K562 (cell line): ENCODE measurements around the gene ATXN1. TPM values are rescaled to one million over a fixed set of nuclear protein-coding genes. Genes with fewer than 3 reads are reported as not detected.

Source experiments
- ATAC-seq: fragments of 200-7000 bp; cut with Tn5 transposase; 3 replicates; pipeline ENCODE4 v1.9.1; 2020; ENCODE audit warnings: moderate library complexity
- BruUV-seq: library from RNA; stranded (reverse); fragments of 400-500 nt; replicated peaks from 2 replicates; lab custom pipeline; 2021; lab: Mats Ljungman, UMichigan
- CTCF ChIA-PET: fragments of 300-600 bp; formaldehyde crosslinking; extraction: SDS; loops from one replicate; lab custom pipeline; 2021; ENCODE audit warnings: low intra/inter-chr PET ratio; lab: Yijun Ruan, JAX
- POLR2A ChIA-PET: fragments of 300-600, 350-650 bp; sonication (Branson Sonifier 250); formaldehyde crosslinking; extraction: SDS; loops from one replicate; lab custom pipeline; 2021; ENCODE audit warnings: antibody characterized with exemption, inconsistent platforms; lab: Yijun Ruan, JAX
- DNase-seq, 4 experiments: peaks; one replicate each; pipeline versions ENCODE4 v3.0.0 to v3.0.0-alpha.2; 2011 to 2018; ENCODE audit warnings: low spot score in 3 of 4, mixed read lengths in 3 of 4; ENCODE audit errors: extremely low read depth in 1 of 4
- FAIRE-seq: peaks from 2 replicates; lab custom pipeline; 2011; peaks lifted over from hg19 to GRCh38; lab: Jason Lieb, UNC
- H2AFZ ChIP-seq: 2 replicates; pipeline ENCODE4 v1.6.0; 2011; ENCODE audit warnings: low read depth, low read length, control low read depth, inconsistent platforms
- H3K27ac ChIP-seq: fragments of 200-600 bp; 3 replicates; pipeline ENCODE4 v1.8.0; 2011; ENCODE audit warnings: low read depth, mild to moderate bottlenecking, control low read depth, inconsistent platforms, low read length, moderate library complexity, mixed read lengths; ENCODE audit errors: extremely low read depth
- H3K27me3 ChIP-seq, 2 experiments: fragments of 300-600 bp in 1 of 2; 2 replicates in 1 of 2; 3 replicates in 1 of 2; pipeline versions ENCODE4 v1.6.0 to v1.8.0; 2011; ENCODE audit warnings: inconsistent platforms in 2 of 2, low read length in 2 of 2, mild to moderate bottlenecking in 1 of 2, mixed read lengths in 1 of 2, moderate library complexity in 1 of 2; ENCODE audit not compliant: control insufficient read depth in 2 of 2, insufficient read depth in 2 of 2
- H3K36me3 ChIP-seq: fragments of 300-600 bp; 3 replicates; pipeline ENCODE4 v1.8.0; 2011; ENCODE audit warnings: mild to moderate bottlenecking, low read length, inconsistent platforms; ENCODE audit not compliant: control insufficient read depth, insufficient read depth
- H3K4me1 ChIP-seq, 2 experiments: fragments of 200-600 bp in 1 of 2; replicated peaks in 1 of 2; 2 replicates in 1 of 2; 3 replicates in 1 of 2; pipeline versions ENCODE4 v1.5.1 to v1.8.0; 2011; ENCODE audit warnings: inconsistent platforms in 2 of 2, low read length in 2 of 2, mild to moderate bottlenecking in 1 of 2, mixed read lengths in 1 of 2, moderate library complexity in 1 of 2; ENCODE audit not compliant: control insufficient read depth in 2 of 2, insufficient read depth in 2 of 2
- H3K4me2 ChIP-seq: 2 replicates; pipeline ENCODE4 v1.6.1; 2011; ENCODE audit warnings: low read length, control low read depth, inconsistent platforms, mixed read lengths; ENCODE audit not compliant: insufficient read depth
- H3K4me3 ChIP-seq: fragments of 200-600 bp; sonication (generic), shearing (Covaris generic); 2 replicates; pipeline ENCODE4 v1.5.1; 2016; ENCODE audit warnings: control low read depth, inconsistent platforms
- H3K79me2 ChIP-seq: fragments of 200-600 bp; 3 replicates; pipeline ENCODE4 v1.8.0; 2011; ENCODE audit warnings: low read length, inconsistent platforms; ENCODE audit not compliant: control insufficient read depth, insufficient read depth
- H3K9ac ChIP-seq, 2 experiments: 2 replicates each; pipeline versions ENCODE4 v1.6.0 to v1.6.1; 2011; ENCODE audit warnings: low read depth in 2 of 2, low read length in 2 of 2, control low read depth in 1 of 2, inconsistent platforms in 1 of 2, mild to moderate bottlenecking in 1 of 2, mixed read lengths in 1 of 2; ENCODE audit not compliant: insufficient read depth in 1 of 2
- H3K9me1 ChIP-seq: one replicate; pipeline ENCODE4 v1.6.0; 2011; ENCODE audit warnings: inconsistent platforms, mild to moderate bottlenecking, low read length, moderate library complexity; ENCODE audit not compliant: control insufficient read depth, insufficient read depth
- H3K9me3 ChIP-seq: replicated peaks from 2 replicates; pipeline ENCODE4 v1.5.1; 2011; ENCODE audit warnings: low read depth, low read length, inconsistent platforms; ENCODE audit not compliant: control insufficient read depth, insufficient read depth
- H4K20me1 ChIP-seq: replicated peaks from 2 replicates; pipeline ENCODE4 v1.6.1; 2011; ENCODE audit warnings: low read length, inconsistent platforms, mixed read lengths; ENCODE audit not compliant: control insufficient read depth, insufficient read depth
- PHTF2 ChIP-seq: fragments of 250-450 bp; sonication (Bioruptor Pico); IDR thresholded peaks from 2 replicates; pipeline ENCODE4 v1.5.0; 2021; ENCODE audit warnings: mild to moderate bottlenecking
- TRIM25 ChIP-seq: fragments of 450-650 bp; IDR thresholded peaks from 2 replicates; pipeline ENCODE4 v1.7.0; 2016; ENCODE audit warnings: borderline replicate concordance
- ZMIZ1 ChIP-seq, 2 experiments: fragments of 150-350 bp in 1 of 2; IDR thresholded peaks; 2 replicates each; pipeline ENCODE4 v1.6.1; 2012 to 2016; ENCODE audit warnings: low read depth in 2 of 2, low read length in 2 of 2, mild to moderate bottlenecking in 1 of 2, moderate library complexity in 1 of 2
- ZNF23 ChIP-seq: fragments of 250-450 bp; sonication (Bioruptor Pico); IDR thresholded peaks from 2 replicates; pipeline ENCODE4 v1.4.0; 2020; ENCODE audit warnings: mild to moderate bottlenecking
- ZNF347 ChIP-seq: fragments of 450-650 bp; formaldehyde crosslinking; IDR thresholded peaks from 2 replicates; pipeline ENCODE4 v1.4.0; 2020; ENCODE audit warnings: low read depth, mild to moderate bottlenecking, moderate library complexity
- WGBS: fragments of 100-300 bp; shearing (Covaris generic); methylation state at CpG from one replicate; pipeline ENCODE4 v1.1.6; 2016; ENCODE audit warnings: low coverage, mixed read lengths; ENCODE audit not compliant: insufficient coverage; ENCODE audit errors: missing lambda C conversion rate; 5-methylcytosine and 5-hydroxymethylcytosine counted together
- in situ Hi-C: fragments of 300-500 bp; cut with MboI; formaldehyde crosslinking; loops from 4 replicates; pipeline ENCODE4 v1.15.0; 2018; ENCODE audit warnings: inconsistent platforms, mixed read lengths
- intact Hi-C: fragments of 100-400 bp; cut with micrococcal nuclease; formaldehyde crosslinking; loops from 2 replicates; pipeline ENCODE4 v1.14.2; 2022
- polyA plus RNA-seq, 8 experiments: library from polyadenylated mRNA; depleted of rRNA in 4 of 8; stranded (reverse) in 5 of 8; unstranded in 3 of 8; fragments of >200 nt; fragmentation: Nextera tagmentation in 2 of 8; fragmentation: Illumina TruSeq in 1 of 8; extraction: Ambion mirVana in 2 of 8; extraction: Trizol in 1 of 8; gene quantifications; 2 replicates each; pipeline versions ENCODE4 v1.2.1 to v1.2.3, GENCODE V29; 2011 to 2014; ENCODE audit warnings: inconsistent platforms in 1 of 8, missing spikeins in 1 of 8
- total RNA-seq, 7 experiments: library from RNA; depleted of rRNA in 6 of 7; stranded (reverse); fragments of >200 nt in 6 of 7; fragmentation: Illumina TruSeq in 2 of 7; extraction: Trizol in 2 of 7; gene quantifications; 2 replicates each; pipeline versions ENCODE4 v1.2.1 to v1.2.3, GENCODE V29; 2011 to 2021; ENCODE audit warnings: low replicate concordance in 1 of 7
- TF ChIP-seq, protein P1 (sequence below): fragments of 450-650 bp; formaldehyde crosslinking; IDR thresholded peaks from 2 replicates; pipeline ENCODE4 v1.4.0; 2020; ENCODE audit warnings: mild to moderate bottlenecking, moderate library complexity

Gene ATXN1
- total and polyA plus RNA-seq, 9 of the 15 experiments (the other 6 are each of a cell fraction or from before 2014, with no cell fraction given), result under 0.01 to 1.2 (median 0.58) TPM

DNA sequence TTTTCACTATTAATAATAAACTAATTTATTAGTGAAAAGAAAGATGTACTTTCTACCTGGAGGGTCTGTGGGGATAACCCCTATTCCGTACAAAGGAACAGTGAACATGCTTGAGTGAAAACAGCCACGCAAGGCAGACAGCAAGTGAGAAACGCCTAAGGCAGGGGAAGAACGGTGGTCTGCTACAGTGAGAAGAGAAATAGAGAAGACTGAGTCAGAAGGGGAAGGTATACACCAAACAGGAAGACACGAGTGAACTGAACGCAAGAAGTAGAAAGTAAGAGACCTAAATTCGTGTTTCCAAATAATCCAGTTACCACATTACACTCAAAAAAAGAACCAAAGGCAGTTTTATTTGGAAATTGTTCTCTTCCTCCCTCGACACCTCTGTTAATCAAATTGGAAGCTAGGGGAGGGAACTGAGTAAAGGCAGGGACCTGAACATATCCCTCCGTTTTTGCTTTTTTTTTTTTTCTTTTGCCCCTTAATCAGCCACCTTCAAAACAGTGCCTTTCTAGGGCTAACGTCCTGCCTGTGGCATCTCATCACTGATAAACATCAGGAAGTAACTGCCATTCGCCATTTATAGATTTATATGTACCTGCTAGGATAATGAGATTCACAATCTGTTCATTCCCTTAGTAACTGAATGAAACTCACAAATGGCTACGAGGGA is 48.9 kb downstream of the ATXN1 start:
- TF ChIP-seq, protein P1, sequence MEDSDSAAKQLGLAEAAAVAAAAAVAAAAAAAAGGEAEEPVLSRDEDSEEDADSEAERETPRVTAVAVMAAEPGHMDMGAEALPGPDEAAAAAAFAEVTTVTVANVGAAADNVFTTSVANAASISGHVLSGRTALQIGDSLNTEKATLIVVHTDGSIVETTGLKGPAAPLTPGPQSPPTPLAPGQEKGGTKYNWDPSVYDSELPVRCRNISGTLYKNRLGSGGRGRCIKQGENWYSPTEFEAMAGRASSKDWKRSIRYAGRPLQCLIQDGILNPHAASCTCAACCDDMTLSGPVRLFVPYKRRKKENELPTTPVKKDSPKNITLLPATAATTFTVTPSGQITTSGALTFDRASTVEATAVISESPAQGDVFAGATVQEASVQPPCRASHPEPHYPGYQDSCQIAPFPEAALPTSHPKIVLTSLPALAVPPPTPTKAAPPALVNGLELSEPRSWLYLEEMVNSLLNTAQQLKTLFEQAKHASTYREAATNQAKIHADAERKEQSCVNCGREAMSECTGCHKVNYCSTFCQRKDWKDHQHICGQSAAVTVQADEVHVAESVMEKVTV (CRISPR knock-in tag), result no peak
- TF ChIP-seq ZNF23 (CRISPR knock-in tag) (no peak), ZNF347 (CRISPR knock-in tag) (no peak), PHTF2 (no peak), TRIM25 (no peak), ZMIZ1 (IDR thresholded peaks at IDR 0.05; ENCODE audit: low read depth in 2 of 2, low read length in 2 of 2) (no peak)
- H3K36me3 ChIP-seq, result no peaks in the 10 kb centered on the region
- no peak for DNase-seq
- H3K9me1 ChIP-seq, result no peaks in the 10 kb centered on the region
- WGBS, result 1% methylated on average over 12 of the region's 12 CpGs
- no peaks in the 10 kb centered on the region; the same call in 1 of the 2 replicates for H4K20me1 ChIP-seq
- no peak for FAIRE-seq
- CTCF ChIA-PET, result no interaction called here
- no peak overlapping the region for H3K4me3 ChIP-seq
- no peaks in the 10 kb centered on the region for H3K79me2 ChIP-seq
- H3K9me3 ChIP-seq, result no peaks in the 10 kb centered on the region
- H2AFZ ChIP-seq, result no peak overlapping the region
- no peak overlapping the region for H3K9ac ChIP-seq
- intact Hi-C loops, result loop anchor here (5.0 kb wide), 1 partner anchor 255 kb away; no protein-coding TSS in a partner anchor
- in situ Hi-C loops, result no loop called here
- no TSS peak for BruUV-seq
- POLR2A ChIA-PET, result interaction anchor here (1.4 kb wide), 1 partner anchor 33 kb away, joined by 4 read pairs; no protein-coding TSS in a partner anchor
- no peaks in the 10 kb centered on the region for H3K4me1 ChIP-seq
- H3K27me3 ChIP-seq, result no peaks in the 10 kb centered on the region
- H3K4me2 ChIP-seq, result no peak overlapping the region
- no peak for ATAC-seq
- H3K27ac ChIP-seq, result no peak overlapping the region
